IMR-90 (cell line): ENCODE results near the gene NEUROD6. TPM values are rescaled to one million over a fixed set of nuclear protein-coding genes. Genes with fewer than 3 reads are reported as not detected.

ENCODE experiments used
- ATAC-seq: fragments of 200-7000 bp; cut with Tn5 transposase; 2 replicates; pipeline ENCODE4 v1.9.1; 2020; ENCODE audit warnings: low read depth, mild to moderate bottlenecking, moderate library complexity
- BruUV-seq: library from RNA; stranded (reverse); fragments of 400-500 nt; replicated peaks from 2 replicates; lab custom pipeline; 2021; lab: Mats Ljungman, UMichigan
- CTCF ChIA-PET: fragments of 300-600 bp; formaldehyde crosslinking; extraction: SDS; loops from one replicate; lab custom pipeline; 2021; ENCODE audit warnings: antibody characterized with exemption; lab: Yijun Ruan, JAX
- POLR2A ChIA-PET: fragments of 300-600 bp; sonication (Branson Sonifier 250); formaldehyde crosslinking; loops from one replicate; lab custom pipeline; 2022; ENCODE audit warnings: antibody characterized with exemption; ENCODE audit not compliant: unreplicated experiment; lab: Charles Lee
- DNase-seq: peaks from one replicate; pipeline ENCODE4 v3.0.0; 2013
- H2AFZ ChIP-seq: replicated peaks from 2 replicates; pipeline ENCODE3; 2013; ENCODE audit warnings: low read length, mild to moderate bottlenecking; ENCODE audit not compliant: poor library complexity
- H2AK5ac ChIP-seq: 2 replicates; pipeline ENCODE4 v1.6.1; 2013; ENCODE audit warnings: low read depth, low read length, inconsistent platforms
- H2AK9ac ChIP-seq: replicated peaks from 2 replicates; pipeline ENCODE3; 2013; ENCODE audit warnings: mild to moderate bottlenecking, low read depth, low read length, moderate library complexity; ENCODE audit not compliant: poor library complexity
- H2BK120ac ChIP-seq: 2 replicates; pipeline ENCODE4 v1.6.1; 2013; ENCODE audit warnings: low read depth, low read length, inconsistent platforms
- H2BK15ac ChIP-seq: 3 replicates; pipeline ENCODE4 v1.6.1; 2013; ENCODE audit warnings: low read depth, low read length, inconsistent platforms
- H2BK20ac ChIP-seq: 2 replicates; pipeline ENCODE4 v1.6.1; 2013; ENCODE audit warnings: low read depth, mild to moderate bottlenecking, inconsistent platforms, low read length, moderate library complexity
- H2BK5ac ChIP-seq: 2 replicates; pipeline ENCODE4 v1.6.1; 2013; ENCODE audit warnings: mild to moderate bottlenecking, low read depth, low read length, inconsistent platforms; ENCODE audit not compliant: poor library complexity, severe bottlenecking
- H3K14ac ChIP-seq: replicated peaks from 2 replicates; pipeline ENCODE4 v1.6.1; 2013; ENCODE audit warnings: low read depth, low read length, inconsistent platforms
- H3K18ac ChIP-seq: 2 replicates; pipeline ENCODE4 v1.6.1; 2013; ENCODE audit warnings: low read depth, low read length, control low read depth
- H3K23ac ChIP-seq: 2 replicates; pipeline ENCODE4 v1.6.1; 2013; ENCODE audit warnings: low read depth, low read length, inconsistent platforms
- H3K27ac ChIP-seq: 2 replicates; pipeline ENCODE4 v1.5.1; 2013; ENCODE audit warnings: mild to moderate bottlenecking, control low read depth, low read length; ENCODE audit not compliant: insufficient read depth
- H3K27me3 ChIP-seq: 2 replicates; pipeline ENCODE4 v1.6.1; 2013; ENCODE audit warnings: low read length; ENCODE audit not compliant: control insufficient read depth, insufficient read depth
- H3K36me3 ChIP-seq: 2 replicates; pipeline ENCODE4 v1.6.1; 2013; ENCODE audit warnings: low read length, mixed read lengths; ENCODE audit not compliant: control insufficient read depth, insufficient read depth
- H3K4ac ChIP-seq: 2 replicates; pipeline ENCODE4 v1.6.1; 2013; ENCODE audit warnings: low read depth, low read length, inconsistent platforms
- H3K4me1 ChIP-seq: 2 replicates; pipeline ENCODE4 v1.6.1; 2013; ENCODE audit warnings: low read length, mixed read lengths; ENCODE audit not compliant: control insufficient read depth, insufficient read depth
- H3K4me2 ChIP-seq: 2 replicates; pipeline ENCODE4 v1.6.1; 2013; ENCODE audit warnings: low read depth, mild to moderate bottlenecking, control low read depth, low read length, moderate library complexity
- H3K4me3 ChIP-seq: 2 replicates; pipeline ENCODE4 v1.5.1; 2013; ENCODE audit warnings: low read depth, mild to moderate bottlenecking, control low read depth, low read length, moderate library complexity; ENCODE audit not compliant: insufficient read depth
- H3K56ac ChIP-seq: 2 replicates; pipeline ENCODE4 v1.6.1; 2013; ENCODE audit warnings: low read length, inconsistent platforms; ENCODE audit not compliant: insufficient read depth; ENCODE audit errors: extremely low read depth
- H3K79me1 ChIP-seq, 2 experiments: 2 replicates each; pipeline ENCODE4 v1.6.1; 2013; ENCODE audit warnings: low read length in 2 of 2, inconsistent platforms in 1 of 2, low read depth in 1 of 2
- H3K9ac ChIP-seq: 2 replicates; pipeline ENCODE4 v1.6.1; 2013; ENCODE audit warnings: low read depth, low read length, control low read depth
- H3K9me1 ChIP-seq: 2 replicates; pipeline ENCODE4 v1.6.1; 2013; ENCODE audit warnings: low read length, inconsistent platforms; ENCODE audit not compliant: insufficient read depth
- H3K9me3 ChIP-seq: 2 replicates; pipeline ENCODE4 v1.6.1; 2013; ENCODE audit warnings: low read length; ENCODE audit not compliant: control insufficient read depth, insufficient read depth
- H4K20me1 ChIP-seq: 2 replicates; pipeline ENCODE4 v1.6.1; 2013; ENCODE audit warnings: low read length, inconsistent platforms; ENCODE audit not compliant: insufficient read depth
- H4K5ac ChIP-seq: 2 replicates; pipeline ENCODE4 v1.6.1; 2013; ENCODE audit warnings: mild to moderate bottlenecking, low read depth, low read length, control low read depth
- H4K8ac ChIP-seq, 2 experiments: 2 replicates each; pipeline ENCODE4 v1.6.1; 2013; ENCODE audit warnings: low read depth in 2 of 2, low read length in 2 of 2, control low read depth in 1 of 2, inconsistent platforms in 1 of 2
- H4K91ac ChIP-seq: 2 replicates; pipeline ENCODE4 v1.6.1; 2013; ENCODE audit warnings: low read depth, low read length, inconsistent platforms; ENCODE audit not compliant: insufficient read depth
- CEBPB ChIP-seq: IDR thresholded peaks from 2 replicates; pipeline ENCODE4 v1.6.1; 2012; ENCODE audit warnings: low read depth, low read length, improper control_type of control experiment
- CHD1 ChIP-seq: IDR thresholded peaks from 2 replicates; pipeline ENCODE4 v1.6.1; 2012; ENCODE audit warnings: low read depth, low read length, improper control_type of control experiment
- ELK1 ChIP-seq: fragments of 150-350 bp; IDR thresholded peaks from 2 replicates; pipeline ENCODE4 v1.6.1; 2016; ENCODE audit warnings: low read depth, mild to moderate bottlenecking, low read length, moderate library complexity, borderline replicate concordance
- FOS ChIP-seq: fragments of 150-350 bp; IDR thresholded peaks from 2 replicates; pipeline ENCODE4 v1.6.1; 2016; ENCODE audit warnings: low read depth, low read length
- MAFK ChIP-seq: IDR thresholded peaks from 2 replicates; pipeline ENCODE4 v1.6.1; 2012; ENCODE audit warnings: low read depth, low read length, improper control_type of control experiment
- MAZ ChIP-seq: IDR thresholded peaks from 2 replicates; pipeline ENCODE4 v1.6.1; 2012; ENCODE audit warnings: low read depth, mild to moderate bottlenecking, low read length, improper control_type of control experiment, moderate library complexity, borderline replicate concordance
- MXI1 ChIP-seq: IDR thresholded peaks from 2 replicates; pipeline ENCODE4 v1.6.1; 2012; ENCODE audit warnings: low read depth, mild to moderate bottlenecking, low read length, moderate library complexity, borderline replicate concordance
- NFE2L2 ChIP-seq: fragments of 150-350 bp; IDR thresholded peaks from 2 replicates; pipeline ENCODE4 v1.6.1; 2016; ENCODE audit warnings: low read depth, mild to moderate bottlenecking, low read length
- POLR2A ChIP-seq: IDR thresholded peaks from 2 replicates; pipeline ENCODE4 v1.6.1; 2012; ENCODE audit warnings: mild to moderate bottlenecking, low read depth, low read length
- RAD21 ChIP-seq: IDR thresholded peaks from 2 replicates; pipeline ENCODE4 v1.6.1; 2012; ENCODE audit warnings: low read length, improper control_type of control experiment
- RCOR1 ChIP-seq: IDR thresholded peaks from 2 replicates; pipeline ENCODE4 v1.6.1; 2012; ENCODE audit warnings: mild to moderate bottlenecking, low read length, improper control_type of control experiment; ENCODE audit not compliant: insufficient replicate concordance
- RFX5 ChIP-seq: IDR thresholded peaks from 2 replicates; pipeline ENCODE4 v1.8.0; 2012; ENCODE audit warnings: low read depth, mild to moderate bottlenecking, low read length, moderate library complexity
- SMC3 ChIP-seq: fragments of 150-350 bp; IDR thresholded peaks from 2 replicates; pipeline ENCODE4 v1.6.1; 2016; ENCODE audit warnings: low read depth, mild to moderate bottlenecking, antibody characterized with exemption, low read length, moderate library complexity
- WGBS, 2 experiments: methylation state at CpG; one replicate each; pipeline versions ENCODE4 v1.1.5 to v1.1.7; 2013; ENCODE audit warnings: missing lambda C conversion rate in 2 of 2; ENCODE audit not compliant: insufficient read length in 1 of 2; ENCODE audit errors: extremely low coverage in 2 of 2; 5-methylcytosine and 5-hydroxymethylcytosine counted together
- dilution Hi-C: fragments of 300-500 bp; cut with HindIII; formaldehyde crosslinking; loops from one replicate; pipeline ENCODE4 v1.14.3; 2018; ENCODE audit warnings: low sequenced_read_pairs; ENCODE audit not compliant: unreplicated experiment
- in situ Hi-C: fragments of 300-500 bp; cut with MboI; formaldehyde crosslinking; loops from 3 replicates; pipeline ENCODE4 v1.14.3; 2019; ENCODE audit warnings: low sequenced_read_pairs, inconsistent platforms, mixed read lengths
- intact Hi-C: fragments of 100-400 bp; cut with micrococcal nuclease; formaldehyde crosslinking; loops from 2 replicates; pipeline ENCODE4 v1.10.0; 2022
- polyA plus RNA-seq, 3 experiments: library from polyadenylated mRNA; depleted of rRNA; stranded (reverse); fragments of >200 nt; gene quantifications; 2 replicates each; pipeline ENCODE4 v1.2.3, GENCODE V29; 2012; ENCODE audit warnings: low replicate concordance in 1 of 3
- total RNA-seq: library from RNA; depleted of rRNA; stranded (reverse); fragments of >200 nt; gene quantifications from 2 replicates; pipeline ENCODE4 v1.2.3, GENCODE V29; 2012
- TF ChIP-seq, protein P1 (sequence below): conservative IDR thresholded peaks from 2 replicates; pipeline ENCODE4 v1.5.1; 2012; ENCODE audit warnings: mild to moderate bottlenecking, low read depth, low read length, improper control_type of control experiment
- TF ChIP-seq, protein P2 (sequence below): fragments of 150-350 bp; IDR thresholded peaks from 2 replicates; pipeline ENCODE4 v1.6.1; 2017; ENCODE audit warnings: mild to moderate bottlenecking, antibody characterized with exemption, low read length, low read depth

NEUROD6 gene
- total and polyA plus RNA-seq, 2 of the 4 experiments (the other 2 are of a cell fraction), result not detected

DNA sequence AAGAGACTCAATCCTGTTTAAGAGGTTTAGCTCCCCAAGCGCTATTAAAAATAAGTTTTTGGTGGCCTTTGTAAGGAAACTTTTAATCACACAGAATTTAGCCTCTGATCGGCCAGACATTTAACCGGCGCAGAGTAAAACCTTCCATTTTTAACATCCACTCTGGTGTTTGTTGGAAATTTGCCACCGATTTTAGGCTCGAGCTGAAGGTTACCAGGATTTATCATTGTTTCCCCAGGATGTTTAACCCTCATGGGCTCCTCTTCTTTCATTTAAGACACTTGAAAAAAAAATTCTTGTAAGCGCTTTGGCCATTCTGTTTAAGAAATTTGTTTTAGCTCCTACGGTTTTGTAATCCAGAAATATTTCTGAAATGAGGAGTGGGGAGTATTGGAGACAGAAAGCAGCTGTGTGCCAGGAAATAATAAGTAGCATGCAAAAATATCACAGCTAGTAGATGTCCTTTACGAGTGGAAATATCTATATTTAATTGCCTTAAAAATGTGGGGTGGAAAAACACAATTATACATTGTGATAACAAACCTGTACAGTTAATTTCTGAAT, 3.4 kb downstream of the NEUROD6 start:
- no peaks in the 10 kb centered on the region for H3K36me3 ChIP-seq
- dilution Hi-C loops, result no loop called here
- no peak overlapping the region for H3K4ac ChIP-seq
- no peak overlapping the region for H4K91ac ChIP-seq
- in situ Hi-C loops, result no loop called here
- H2BK15ac ChIP-seq, result no peak overlapping the region
- no peaks in the 10 kb centered on the region for H3K4me1 ChIP-seq
- WGBS, 2 experiments, result no CpG with 5 or more reads among the region's 9 CpGs
- H3K27ac ChIP-seq, result no peak overlapping the region
- no peaks in the 10 kb centered on the region for H3K9me1 ChIP-seq
- no peak overlapping the region for H3K4me3 ChIP-seq
- H4K20me1 ChIP-seq, result no peaks in the 10 kb centered on the region
- H3K9ac ChIP-seq, result no peak overlapping the region
- H3K4me2 ChIP-seq, result no peak overlapping the region
- DNase-seq (no peak), ATAC-seq (no peak)
- H3K56ac ChIP-seq, result no peak overlapping the region
- no peak overlapping the region for H2AK9ac ChIP-seq
- H4K8ac ChIP-seq, result no peak overlapping the region
- intact Hi-C loops, result no loop called here
- no peak overlapping the region for H2BK20ac ChIP-seq
- H3K27me3 ChIP-seq, result peaks cover 2% of the 10 kb centered on the region; the same call in 1 of the 2 replicates
- no peak overlapping the region for H4K5ac ChIP-seq
- no peak overlapping the region for H2BK5ac ChIP-seq
- no peaks in the 10 kb centered on the region for H3K9me3 ChIP-seq
- TF ChIP-seq MAFK (no peak), RCOR1 (no peak), ELK1 (no peak), FOS (no peak), MAZ (no peak), RFX5 (no peak), SMC3 (no peak), MXI1 (no peak), CEBPB (no peak), NFE2L2 (no peak), POLR2A (no peak), CHD1 (no peak), RAD21 (no peak)
- TF ChIP-seq, protein P1, sequence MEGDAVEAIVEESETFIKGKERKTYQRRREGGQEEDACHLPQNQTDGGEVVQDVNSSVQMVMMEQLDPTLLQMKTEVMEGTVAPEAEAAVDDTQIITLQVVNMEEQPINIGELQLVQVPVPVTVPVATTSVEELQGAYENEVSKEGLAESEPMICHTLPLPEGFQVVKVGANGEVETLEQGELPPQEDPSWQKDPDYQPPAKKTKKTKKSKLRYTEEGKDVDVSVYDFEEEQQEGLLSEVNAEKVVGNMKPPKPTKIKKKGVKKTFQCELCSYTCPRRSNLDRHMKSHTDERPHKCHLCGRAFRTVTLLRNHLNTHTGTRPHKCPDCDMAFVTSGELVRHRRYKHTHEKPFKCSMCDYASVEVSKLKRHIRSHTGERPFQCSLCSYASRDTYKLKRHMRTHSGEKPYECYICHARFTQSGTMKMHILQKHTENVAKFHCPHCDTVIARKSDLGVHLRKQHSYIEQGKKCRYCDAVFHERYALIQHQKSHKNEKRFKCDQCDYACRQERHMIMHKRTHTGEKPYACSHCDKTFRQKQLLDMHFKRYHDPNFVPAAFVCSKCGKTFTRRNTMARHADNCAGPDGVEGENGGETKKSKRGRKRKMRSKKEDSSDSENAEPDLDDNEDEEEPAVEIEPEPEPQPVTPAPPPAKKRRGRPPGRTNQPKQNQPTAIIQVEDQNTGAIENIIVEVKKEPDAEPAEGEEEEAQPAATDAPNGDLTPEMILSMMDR, result no peak
- TF ChIP-seq, protein P2, sequence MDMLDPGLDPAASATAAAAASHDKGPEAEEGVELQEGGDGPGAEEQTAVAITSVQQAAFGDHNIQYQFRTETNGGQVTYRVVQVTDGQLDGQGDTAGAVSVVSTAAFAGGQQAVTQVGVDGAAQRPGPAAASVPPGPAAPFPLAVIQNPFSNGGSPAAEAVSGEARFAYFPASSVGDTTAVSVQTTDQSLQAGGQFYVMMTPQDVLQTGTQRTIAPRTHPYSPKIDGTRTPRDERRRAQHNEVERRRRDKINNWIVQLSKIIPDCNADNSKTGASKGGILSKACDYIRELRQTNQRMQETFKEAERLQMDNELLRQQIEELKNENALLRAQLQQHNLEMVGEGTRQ, result no peak
- no peaks in the 10 kb centered on the region for H3K79me1 ChIP-seq
- POLR2A ChIA-PET, result no interaction called here
- CTCF ChIA-PET, result no interaction called here
- H3K23ac ChIP-seq, result no peak overlapping the region
- no peak overlapping the region for H3K18ac ChIP-seq
- H3K14ac ChIP-seq, result no peak overlapping the region
- no peak overlapping the region for H2AK5ac ChIP-seq
- no peak overlapping the region for H2AFZ ChIP-seq
- no TSS peak for BruUV-seq
- no peak overlapping the region for H2BK120ac ChIP-seq
